GM12878 (cell line): Measurements from ENCODE around the gene SIGLEC5. TPM values are rescaled to one million over a fixed set of nuclear protein-coding genes. Genes with fewer than 3 reads are reported as not detected.

Experiments used
- ATAC-seq: fragments of 200-7000 bp; cut with Tn5 transposase; 3 replicates; pipeline ENCODE4 v1.9.1; 2020; ENCODE audit warnings: mild to moderate bottlenecking, moderate library complexity
- BruUV-seq: library from RNA; stranded (reverse); fragments of 400-500 nt; replicated peaks from 2 replicates; lab custom pipeline; 2021; lab: Mats Ljungman, UMichigan
- CTCF ChIA-PET: fragments of 300-600 bp; sonication (Branson Sonifier 250); formaldehyde crosslinking; extraction: SDS; loops from one replicate; lab custom pipeline; 2021; ENCODE audit warnings: inconsistent platforms; lab: Yijun Ruan, JAX
- POLR2A ChIA-PET: fragments of 350-600 bp; formaldehyde crosslinking; extraction: SDS; loops from one replicate; lab custom pipeline; 2021; ENCODE audit warnings: inconsistent platforms; lab: Charles Lee
- RAD21 ChIA-PET: fragments of 300-600 bp; sonication (Branson Sonifier 250); formaldehyde crosslinking; loops from one replicate; lab custom pipeline; 2023; ENCODE audit warnings: antibody characterized with exemption; ENCODE audit not compliant: unreplicated experiment; lab: Charles Lee
- SMC1A ChIA-PET: fragments of 300-600 bp; sonication (Branson Sonifier 250); formaldehyde crosslinking; loops from one replicate; lab custom pipeline; 2023; ENCODE audit not compliant: unreplicated experiment, uncharacterized antibody; lab: Charles Lee
- DNase-seq: peaks from one replicate; pipeline ENCODE4 v3.0.0-alpha.2; 2011; ENCODE audit warnings: low read depth, low spot score
- FAIRE-seq: peaks from 3 replicates; lab custom pipeline; 2011; peaks lifted over from hg19 to GRCh38; lab: Jason Lieb, UNC
- H2AFZ ChIP-seq: 2 replicates; pipeline ENCODE4 v1.6.0; 2011; ENCODE audit warnings: low read depth, low read length, control low read depth; ENCODE audit not compliant: control insufficient read depth
- H3K27ac ChIP-seq: 2 replicates; pipeline ENCODE4 v1.5.1; 2011; ENCODE audit warnings: control low read depth; ENCODE audit not compliant: control insufficient read depth, insufficient read depth
- H3K27me3 ChIP-seq, 2 experiments: replicated peaks in 1 of 2; 2 replicates each; pipeline versions ENCODE4 v1.6.0 to v1.6.1; 2011; ENCODE audit warnings: low read length in 1 of 2; ENCODE audit not compliant: control insufficient read depth in 2 of 2, insufficient read depth in 2 of 2
- H3K36me3 ChIP-seq, 2 experiments: 2 replicates each; pipeline ENCODE4 v1.5.1; 2011; ENCODE audit warnings: low read length in 1 of 2; ENCODE audit not compliant: control insufficient read depth in 2 of 2, insufficient read depth in 2 of 2
- H3K4me1 ChIP-seq: 2 replicates; pipeline ENCODE4 v1.6.1; 2011; ENCODE audit warnings: mild to moderate bottlenecking, low read length, moderate library complexity, mixed read lengths; ENCODE audit not compliant: control insufficient read depth, insufficient read depth
- H3K4me2 ChIP-seq: 2 replicates; pipeline ENCODE4 v1.6.0; 2011; ENCODE audit warnings: control low read depth; ENCODE audit not compliant: control insufficient read depth, insufficient read depth
- H3K4me3 ChIP-seq: fragments of 200-600 bp; sonication (generic); 2 replicates; pipeline ENCODE4 v1.5.1; 2016
- H3K79me2 ChIP-seq: 2 replicates; pipeline ENCODE4 v1.6.0; 2011; ENCODE audit warnings: low read length; ENCODE audit not compliant: control insufficient read depth, insufficient read depth
- H3K9ac ChIP-seq: 2 replicates; pipeline ENCODE4 v1.8.0; 2011; ENCODE audit warnings: low read length, control low read depth, mixed read lengths; ENCODE audit not compliant: control insufficient read depth, insufficient read depth
- H3K9me3 ChIP-seq: replicated peaks from 3 replicates; pipeline ENCODE4 v1.5.1; 2011; ENCODE audit warnings: mild to moderate bottlenecking, low read length; ENCODE audit not compliant: control insufficient read depth, insufficient read depth
- H4K20me1 ChIP-seq: 2 replicates; pipeline ENCODE4 v1.6.0; 2011; ENCODE audit not compliant: control insufficient read depth, insufficient read depth
- BHLHE40 ChIP-seq, 2 experiments: fragments of 450-650 bp in 1 of 2; IDR thresholded peaks; 2 replicates each; pipeline ENCODE4 v1.6.1; 2011 to 2017; ENCODE audit warnings: low read depth in 2 of 2, borderline replicate concordance in 1 of 2, improper control_type of control experiment in 1 of 2, low read length in 1 of 2, mild to moderate bottlenecking in 1 of 2
- CHD1 ChIP-seq: IDR thresholded peaks from 2 replicates; pipeline ENCODE4 v1.6.1; 2012; ENCODE audit warnings: low read depth, low read length, improper control_type of control experiment
- FOXK2 ChIP-seq: fragments of 450-650 bp; IDR thresholded peaks from 2 replicates; pipeline ENCODE4 v1.6.1; 2017; ENCODE audit warnings: mild to moderate bottlenecking, moderate library complexity
- HDAC6 ChIP-seq: fragments of 200-600 bp; sonication (generic); IDR thresholded peaks from one replicate; pipeline ENCODE4 v1.8.0; 2017; ENCODE audit warnings: antibody characterized with exemption; ENCODE audit not compliant: unreplicated experiment
- RB1 ChIP-seq: fragments of 450-650 bp; formaldehyde crosslinking; IDR thresholded peaks from 2 replicates; pipeline ENCODE4 v1.6.1; 2017; ENCODE audit warnings: mild to moderate bottlenecking, borderline replicate concordance
- RELB ChIP-seq: fragments of 450-650 bp; IDR thresholded peaks from 2 replicates; pipeline ENCODE4 v1.6.1; 2017; ENCODE audit warnings: low read depth, mild to moderate bottlenecking, moderate library complexity
- STAT3 ChIP-seq: IDR thresholded peaks from 2 replicates; pipeline ENCODE4 v1.6.1; 2011; ENCODE audit warnings: low read depth, low read length, improper control_type of control experiment
- YY1 ChIP-seq: IDR thresholded peaks from 2 replicates; pipeline ENCODE4 v1.6.1; 2011; ENCODE audit warnings: low read depth, mild to moderate bottlenecking, low read length
- ZBTB4 ChIP-seq: fragments of 450-650 bp; formaldehyde crosslinking; IDR thresholded peaks from 2 replicates; pipeline ENCODE4 v1.4.0; 2022; ENCODE audit warnings: mild to moderate bottlenecking, moderate library complexity
- ZNF687 ChIP-seq: fragments of 450-650 bp; IDR thresholded peaks from 2 replicates; pipeline ENCODE4 v1.6.1; 2017; ENCODE audit warnings: mild to moderate bottlenecking, moderate library complexity
- WGBS: methylation state at CpG from one replicate; pipeline ENCODE4 v1.1.6; 2016; ENCODE audit warnings: low lambda C conversion rate; ENCODE audit not compliant: insufficient replicate concordance, insufficient coverage; ENCODE audit errors: missing lambda C conversion rate; 5-methylcytosine and 5-hydroxymethylcytosine counted together
- in situ Hi-C: fragments of 300-500 bp; cut with MboI; formaldehyde crosslinking; loops from 9 replicates; pipeline ENCODE4 v1.14.3; 2018; ENCODE audit warnings: mixed read lengths
- intact Hi-C: fragments of 100-400 bp; cut with micrococcal nuclease; formaldehyde crosslinking; loops from one replicate; pipeline ENCODE4 v1.14.2; 2022; ENCODE audit not compliant: unreplicated experiment
- polyA plus RNA-seq, 11 experiments: library from polyadenylated mRNA; depleted of rRNA in 4 of 11; unstranded in 6 of 11; stranded (reverse) in 5 of 11; fragments of >200 nt; fragmentation: Nextera tagmentation in 4 of 11; fragmentation: Illumina TruSeq in 1 of 11; extraction: Ambion mirVana in 4 of 11; extraction: Trizol in 1 of 11; gene quantifications; 1 replicate in 1 of 11; 2 replicates in 10 of 11; pipeline versions ENCODE4 v1.2.1 to v1.2.3, GENCODE V29; 2011 to 2016; ENCODE audit warnings: inconsistent platforms in 2 of 11, missing spikeins in 2 of 11, low read depth in 1 of 11
- total RNA-seq, 4 experiments: library from RNA; depleted of rRNA in 3 of 4; stranded (reverse); fragments of >200 nt in 3 of 4; fragmentation: Illumina TruSeq in 1 of 4; extraction: Trizol in 1 of 4; gene quantifications; 2 replicates each; pipeline versions ENCODE4 v1.2.1 to v1.2.3, GENCODE V29; 2013 to 2021

SIGLEC5 gene
- total and polyA plus RNA-seq, 10 of the 15 experiments (the other 5 are each of a cell fraction or from before 2014, with no cell fraction given): 0.05 to 2.5 (median 1.4) TPM; not detected in 1

- intact Hi-C loops (no loop called here), in situ Hi-C loops (no loop called here)
- H3K27ac ChIP-seq: no peak overlapping the region
- H3K9me3 ChIP-seq: peaks cover 18% of the 10 kb centered on the region
- no peaks in the 10 kb centered on the region for H3K4me1 ChIP-seq
- no peaks in the 10 kb centered on the region for H3K79me2 ChIP-seq
- ATAC-seq (no peak), DNase-seq (no peak), FAIRE-seq (no peak)
- peaks cover under 1 to 18% of the 10 kb centered on the region in 2 experiments for H3K36me3 ChIP-seq
- BruUV-seq: no TSS peak
- ChIA-PET SMC1A (interaction anchor here (0.7 kb wide), 1 partner anchor 46 kb away, joined by 3 read pairs; no protein-coding TSS in a partner anchor), CTCF (no interaction called here), RAD21 (no interaction called here), POLR2A (no interaction called here)
- WGBS: 65% methylated on average over 4 of the region's 4 CpGs
- no peak overlapping the region for H3K4me2 ChIP-seq
- no peaks in the 10 kb centered on the region for H4K20me1 ChIP-seq
- no peaks in the 10 kb centered on the region for H3K27me3 ChIP-seq
- no peak overlapping the region for H3K9ac ChIP-seq
- TF ChIP-seq YY1: no peak
- no peak for TF ChIP-seq HDAC6
- no peak for TF ChIP-seq RB1
- TF ChIP-seq STAT3: no peak
- no peak for TF ChIP-seq BHLHE40 (IDR thresholded peaks at IDR 0.05; ENCODE audit: borderline replicate concordance in 1 of 2, low read depth in 2 of 2, low read length in 1 of 2)
- TF ChIP-seq RELB: no peak
- TF ChIP-seq ZBTB4: no peak
- TF ChIP-seq ZNF687: no peak
- TF ChIP-seq CHD1: no peak
- no peak for TF ChIP-seq FOXK2
- H2AFZ ChIP-seq: no peak overlapping the region
- H3K4me3 ChIP-seq: no peak overlapping the region
Measured at GRCh38 chr19:51586799-51587198, 43.4 kb downstream of the SIGLEC5 start.
